Measurements from ENCODE around the gene ZNF202.

ZNF202 gene

DNA sequence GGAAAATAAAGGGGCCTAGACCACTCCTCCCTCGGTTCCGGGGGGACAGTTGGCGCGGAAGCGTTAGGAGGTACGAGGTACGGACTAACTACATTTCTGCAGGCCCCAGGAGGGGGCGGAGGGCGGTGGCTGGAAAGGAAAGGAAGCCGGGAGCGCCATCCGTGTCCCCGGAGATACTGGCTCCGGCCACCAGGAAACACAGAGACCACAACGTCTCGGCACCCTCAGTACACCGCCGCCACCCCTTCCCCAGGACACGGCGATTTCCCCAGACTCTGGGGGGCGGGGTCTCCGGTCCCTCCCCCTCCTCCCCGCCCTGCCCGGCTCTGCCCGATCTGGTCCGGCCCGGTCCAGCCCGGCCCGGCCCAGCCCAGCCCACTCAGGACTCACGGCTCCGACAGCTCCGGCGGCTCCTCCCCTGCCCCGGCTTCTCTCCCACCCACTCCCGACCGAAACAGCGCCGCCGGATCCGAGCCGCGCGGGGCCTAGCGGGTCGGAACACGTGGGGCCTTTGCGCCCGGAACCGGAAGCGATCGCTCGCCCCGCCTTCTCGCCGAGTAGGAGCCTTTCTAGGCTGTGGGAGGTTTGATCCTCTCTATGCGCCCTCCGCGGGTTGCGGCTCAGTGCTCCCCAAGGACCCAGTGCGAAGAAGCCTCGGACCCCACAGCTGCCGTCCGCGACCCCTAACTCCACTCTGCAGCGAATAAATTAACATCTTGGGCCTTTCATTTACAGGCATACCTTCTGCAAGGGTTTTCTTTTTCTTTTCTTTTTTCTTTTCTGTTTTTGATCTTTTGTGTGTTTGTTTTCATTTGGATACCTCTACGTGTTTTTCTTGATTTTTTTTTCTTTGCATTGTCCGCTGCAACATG lies at the start of gene ZNF202:
Gene ZNF202, minus strand, starts transcription at position 502 of the 872 bp plus-strand sequence. CDS start 10,772 bp downstream, outside the sequence.
- intact Hi-C loops (cut with DNase I; ENCODE audit: low total_unique reads), result no loop called here
- Histone ChIP-seq H3K9me3 (no peaks in the 10 kb centered on the region), H3K4me1 (peaks cover 0 to 22% (median 18%) of the 10 kb centered on the region in 4 donors), H3K27me3 (no peaks in the 10 kb centered on the region), H3K36me3 (peaks cover 0 to 16% (median under 1%) of the 10 kb centered on the region in 3 donors), H3K4me3 (peak within 1 kb of the TSS; percentile 80 to 88), H3K27ac (peak within 1 kb of the TSS; percentile 79 to 81)
- TF ChIP-seq CTCF (IDR thresholded peaks at IDR 0.05), result no peak
- peak; percentile 89 to 93 for DNase-seq

GRCh38 chr11:123783536-123783935 lies 42.1 kb upstream of the ZNF202 start:
- Histone ChIP-seq H3K9me3 (no peaks in the 10 kb centered on the region), H3K36me3 (no peaks in the 10 kb centered on the region), H3K27me3 (no peaks in the 10 kb centered on the region), H3K4me3 (no peak overlapping the region), H3K27ac (no peak overlapping the region), H3K4me1 (no peaks in the 10 kb centered on the region)
- TF ChIP-seq CTCF (IDR thresholded peaks at IDR 0.05), result no peak
- no peak for DNase-seq
- intact Hi-C loops (cut with DNase I; ENCODE audit: low total_unique reads), result no loop called here

- H3K4me3 ChIP-seq, result no peak overlapping the region
- H3K4me1 ChIP-seq, result no peaks in the 10 kb centered on the region
- H3K36me3 ChIP-seq, result no peaks in the 10 kb centered on the region
- no peak for DNase-seq
- intact Hi-C loops (cut with DNase I; ENCODE audit: low total_unique reads), result no loop called here
- TF ChIP-seq CTCF (IDR thresholded peaks at IDR 0.05), result no peak
- H3K27ac ChIP-seq, result no peak overlapping the region
- no peaks in the 10 kb centered on the region for H3K27me3 ChIP-seq
- H3K9me3 ChIP-seq, result no peaks in the 10 kb centered on the region
Observed at GRCh38 chr11:123778511-123778910, 37.1 kb upstream of the ZNF202 start.

- no peak for DNase-seq
- intact Hi-C loops (cut with DNase I; ENCODE audit: low total_unique reads), result no loop called here
- Histone ChIP-seq H3K9me3 (no peaks in the 10 kb centered on the region), H3K4me1 (no peaks in the 10 kb centered on the region), H3K36me3 (no peaks in the 10 kb centered on the region), H3K27me3 (no peaks in the 10 kb centered on the region), H3K4me3 (no peak overlapping the region), H3K27ac (no peak overlapping the region)
- TF ChIP-seq CTCF (IDR thresholded peaks at IDR 0.05), result no peak
Observed at GRCh38 chr11:123775715-123776549, 34.5 kb upstream of the ZNF202 start.

DNA sequence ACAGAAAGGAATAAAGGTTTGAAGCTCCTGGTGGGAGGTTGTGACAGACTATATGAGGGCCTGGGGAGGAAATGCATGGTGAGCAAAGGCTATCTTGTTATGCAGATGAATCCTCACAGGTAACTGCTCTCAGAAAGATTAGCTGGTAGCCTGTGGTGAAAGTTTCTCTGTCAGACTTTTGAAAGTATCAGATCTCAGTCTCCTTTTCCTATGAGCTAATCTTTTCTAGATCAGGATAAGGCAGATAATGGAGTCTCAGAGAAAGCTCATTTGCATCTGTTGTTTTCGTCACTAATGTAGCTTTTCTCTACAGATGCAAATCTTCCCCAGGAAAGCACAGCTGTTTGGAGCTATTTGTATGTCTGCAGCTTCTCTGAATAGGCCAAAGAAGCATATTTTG lies 33.8 kb upstream of the ZNF202 start:
- H3K4me1 ChIP-seq, result no peaks in the 10 kb centered on the region
- intact Hi-C loops (cut with DNase I; ENCODE audit: low total_unique reads), result no loop called here
- no peak overlapping the region for H3K4me3 ChIP-seq
- H3K36me3 ChIP-seq, result no peaks in the 10 kb centered on the region
- no peaks in the 10 kb centered on the region for H3K27me3 ChIP-seq
- no peaks in the 10 kb centered on the region for H3K9me3 ChIP-seq
- TF ChIP-seq CTCF (IDR thresholded peaks at IDR 0.05), result no peak
- H3K27ac ChIP-seq, result no peak overlapping the region
- DNase-seq, result no peak
